ENCODE results near the gene CKAP4.

Gene CKAP4

GRCh38 chr12:106239951-106240335 lies 7.9 kb downstream of the CKAP4 start:
- DNase-seq, result no peak

DNA sequence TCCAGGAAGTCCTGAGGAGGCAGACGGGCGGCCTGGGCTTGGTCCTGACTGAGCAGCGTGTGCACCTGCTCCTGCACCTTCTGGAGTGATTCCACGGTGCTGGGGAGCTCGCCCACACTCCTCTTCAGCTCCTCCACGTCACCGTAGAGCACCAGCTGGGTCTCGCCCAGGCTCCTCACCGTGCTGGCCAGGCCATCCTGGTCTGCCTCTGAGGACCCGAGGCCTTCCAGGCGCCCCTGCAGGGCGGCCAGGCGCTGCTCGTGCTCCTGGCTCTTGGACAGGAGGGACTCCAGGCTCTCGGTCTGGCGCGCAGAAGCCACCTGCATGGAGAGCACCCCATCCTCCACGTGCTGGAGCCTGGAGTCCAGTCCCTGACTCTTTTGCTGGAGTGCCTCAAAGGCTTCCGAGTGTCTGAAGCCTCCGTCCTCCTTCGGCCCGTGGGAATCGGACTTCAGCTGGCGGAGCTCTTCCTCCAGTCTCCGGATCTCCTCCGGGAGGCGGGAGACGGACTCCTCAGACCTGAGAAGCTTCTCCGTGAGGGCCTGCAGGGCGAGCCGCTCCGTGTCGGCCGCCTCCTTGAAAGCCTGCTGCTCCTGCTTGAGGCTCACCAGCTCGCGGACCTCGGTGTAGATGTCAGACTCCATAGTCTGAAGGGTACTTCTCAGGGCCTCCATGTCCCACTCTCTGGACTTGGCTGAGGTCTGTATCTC lies 8.4 kb downstream of the CKAP4 start:
- DNase-seq, result no peak

DNA sequence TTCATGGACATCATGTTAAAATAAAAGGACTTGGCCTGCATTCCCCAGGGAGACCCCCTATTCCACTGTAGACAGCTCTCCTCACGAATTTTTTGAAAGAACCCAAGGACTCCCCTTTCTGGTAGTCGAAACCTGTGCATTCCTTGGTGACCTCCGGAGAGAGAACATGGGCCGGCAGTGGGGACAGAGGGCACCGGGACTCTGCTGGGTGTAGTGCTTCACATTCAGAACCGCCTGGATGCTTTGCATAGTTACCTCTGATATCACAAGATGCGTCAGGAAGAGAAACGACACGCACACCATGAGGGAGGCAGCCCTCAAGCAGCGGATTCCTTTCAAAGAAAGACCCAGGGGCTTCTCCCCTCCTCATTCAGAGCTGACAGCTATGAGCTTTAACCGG lies 9.7 kb downstream of the CKAP4 start:
- no peak for DNase-seq

GRCh38 chr12:106235770-106236169 lies 12.1 kb downstream of the CKAP4 start:
- no peak for DNase-seq

- DNase-seq, result no peak
Measured at GRCh38 chr12:106234449-106234848, 13.4 kb downstream of the CKAP4 start.

DNA sequence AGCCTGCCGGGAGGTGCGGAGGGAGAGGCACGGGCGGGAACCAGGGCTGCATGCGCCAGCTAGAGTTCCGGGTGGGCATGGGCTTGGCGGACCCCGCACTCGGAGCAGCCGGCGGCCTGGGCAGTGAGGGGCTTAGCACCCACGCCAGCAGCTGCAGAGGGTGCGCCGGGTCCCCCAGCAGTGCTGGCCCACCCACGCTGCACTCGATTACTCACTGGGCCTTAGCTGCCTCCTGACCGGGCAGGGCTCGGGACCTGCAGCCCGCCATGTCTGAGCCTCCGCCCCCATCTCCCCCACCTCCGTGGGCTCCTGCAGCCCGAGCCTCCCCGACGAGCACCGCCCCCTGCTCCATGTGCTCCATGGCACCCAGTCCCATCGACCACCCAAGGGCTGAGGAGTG lies 14.8 kb downstream of the CKAP4 start:
- no peak for DNase-seq

GRCh38 chr12:106229036-106229591 lies 18.7 kb downstream of the CKAP4 start:
- no peak for DNase-seq

DNA sequence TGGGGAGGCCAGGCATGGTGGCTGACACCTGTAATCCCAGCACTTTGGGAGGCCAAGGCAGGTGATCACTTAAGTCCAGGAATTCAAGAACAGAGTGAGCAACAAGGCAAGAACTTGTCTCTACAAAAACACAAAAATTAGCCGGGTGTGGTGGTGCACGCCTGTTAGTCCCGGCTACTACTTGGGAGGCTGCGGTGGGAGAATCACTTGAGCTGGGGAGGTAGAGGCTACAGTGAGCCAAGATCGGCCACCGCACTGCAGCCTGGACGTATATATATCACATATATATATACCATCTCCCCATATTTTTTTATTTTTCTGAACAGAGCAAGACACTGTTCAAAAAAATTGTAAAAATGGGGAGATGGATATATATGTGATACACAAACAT lies 19.5 kb downstream of the CKAP4 start:
- no peak for DNase-seq

GRCh38 chr12:106227641-106228319 lies 20.0 kb downstream of the CKAP4 start:
- DNase-seq, result no peak

DNA sequence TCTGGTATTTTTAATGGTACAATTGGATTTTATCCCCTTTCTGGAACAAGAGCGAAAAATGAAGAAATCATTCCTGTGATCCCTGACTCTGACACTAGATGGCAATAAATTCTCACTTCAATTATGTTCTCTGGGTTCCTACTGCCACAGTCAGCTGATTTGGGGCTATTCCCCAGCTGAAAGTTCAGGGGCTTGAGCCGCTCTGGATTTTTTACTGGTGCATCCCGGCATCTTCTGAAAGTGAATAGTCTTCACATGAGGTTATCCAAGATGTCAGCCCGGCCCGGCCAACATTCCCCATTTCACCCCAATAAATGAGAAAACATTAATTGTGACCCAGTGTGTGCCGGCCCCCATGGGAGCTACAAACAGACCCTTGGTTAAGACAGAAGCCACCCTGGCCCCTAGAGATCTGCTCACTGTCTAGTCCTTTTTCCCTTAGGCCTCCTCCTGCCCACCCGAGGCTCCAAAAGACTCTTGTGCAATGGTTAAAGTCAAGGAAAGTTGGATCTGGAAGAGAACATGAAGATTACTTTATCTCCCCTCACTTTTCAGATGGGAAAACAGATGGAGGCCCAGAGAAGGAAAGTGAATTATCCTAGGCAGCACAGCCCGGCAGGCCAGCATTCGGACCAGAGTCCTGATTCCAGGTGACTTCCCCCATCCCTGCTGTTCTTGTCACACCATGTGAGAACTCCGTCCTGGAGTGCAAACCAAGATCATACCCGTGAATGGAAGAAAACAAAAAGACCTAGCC lies 20.8 kb downstream of the CKAP4 start:
- DNase-seq, result no peak

DNA sequence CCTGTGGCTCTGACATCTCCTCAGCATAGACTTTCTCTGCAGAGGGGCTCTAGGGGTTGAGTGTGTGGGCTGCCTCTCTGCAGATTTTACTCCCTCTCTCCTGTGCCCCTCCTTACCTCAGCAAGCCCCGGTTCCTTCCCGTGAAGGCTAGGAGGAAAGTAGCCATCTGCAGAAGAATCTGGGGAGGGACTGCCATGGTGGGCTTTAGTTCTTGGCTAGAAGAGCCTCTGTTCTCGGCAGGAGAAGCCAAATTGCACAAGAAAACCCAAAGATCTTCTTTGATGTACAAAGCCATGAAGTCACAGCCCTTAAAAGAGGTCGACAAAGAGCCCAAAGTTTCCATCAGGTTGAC lies 23.5 kb downstream of the CKAP4 start:
- no peak for DNase-seq

- peak; percentile 19 for DNase-seq
Measured at GRCh38 chr12:106223485-106224354, 24.1 kb downstream of the CKAP4 start.

GRCh38 chr12:106220536-106220935 lies 27.3 kb downstream of the CKAP4 start:
- DNase-seq, result no peak

DNA sequence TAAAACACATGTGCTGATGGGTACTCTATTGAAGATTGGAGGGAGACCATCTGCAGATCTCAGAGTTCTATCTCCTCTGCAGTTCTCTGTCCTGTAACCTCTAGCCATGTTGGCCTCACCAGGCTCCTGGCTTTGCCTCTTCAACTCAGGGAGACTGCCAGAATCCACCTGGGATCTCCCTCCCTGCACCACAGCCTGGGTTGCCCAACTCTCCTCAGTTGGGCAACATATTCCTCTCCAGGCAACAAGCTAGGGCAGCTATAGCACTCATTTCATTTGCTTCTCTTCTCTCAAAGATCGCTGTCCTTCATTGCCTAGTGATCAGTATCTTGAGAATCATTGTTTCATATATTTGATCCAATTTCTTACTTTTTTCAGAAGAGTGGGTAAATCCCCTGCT lies 28.8 kb downstream of the CKAP4 start:
- no peak for DNase-seq

GRCh38 chr12:106217706-106218105 lies 30.1 kb downstream of the CKAP4 start:
- no peak for DNase-seq

DNA sequence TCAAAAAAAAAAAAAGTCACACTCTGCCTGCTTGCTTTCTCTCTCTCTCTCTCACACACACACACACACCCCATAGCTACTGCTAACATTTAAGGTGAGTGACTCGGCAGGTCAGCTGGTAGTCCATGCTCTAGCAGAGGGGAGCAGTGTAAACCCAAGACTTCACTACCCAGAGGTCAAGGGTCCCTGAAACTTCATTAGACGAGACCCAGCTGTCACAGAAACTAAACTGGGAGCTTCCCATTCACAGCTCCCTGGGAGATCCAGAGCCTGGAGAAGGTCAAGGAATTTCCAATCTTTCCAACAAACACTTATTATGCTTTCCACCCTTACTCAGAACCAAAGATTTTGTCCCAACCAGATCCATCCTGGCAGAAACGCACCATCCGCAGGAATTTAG lies 33.2 kb downstream of the CKAP4 start:
- no peak for DNase-seq

DNA sequence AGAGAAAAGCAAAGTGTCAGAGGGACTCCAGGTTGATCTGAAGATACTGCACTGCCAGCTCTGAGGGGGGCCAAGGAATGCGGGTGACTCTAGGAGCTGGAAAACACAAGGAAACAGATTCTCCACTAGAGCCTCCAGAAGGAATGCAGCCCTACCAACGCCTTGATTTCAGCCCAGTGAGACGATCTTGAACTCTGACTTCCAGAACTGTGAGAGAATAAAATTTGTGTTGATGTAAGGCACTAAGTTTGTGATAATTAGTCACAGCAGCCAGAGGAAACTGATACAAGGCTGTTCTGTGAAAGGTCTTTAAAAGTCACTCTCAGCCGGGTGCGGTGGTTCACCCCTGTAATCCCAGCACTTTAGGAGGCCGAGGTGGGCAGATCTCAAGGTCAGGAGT lies 34.2 kb downstream of the CKAP4 start:
- DNase-seq, result no peak

DNA sequence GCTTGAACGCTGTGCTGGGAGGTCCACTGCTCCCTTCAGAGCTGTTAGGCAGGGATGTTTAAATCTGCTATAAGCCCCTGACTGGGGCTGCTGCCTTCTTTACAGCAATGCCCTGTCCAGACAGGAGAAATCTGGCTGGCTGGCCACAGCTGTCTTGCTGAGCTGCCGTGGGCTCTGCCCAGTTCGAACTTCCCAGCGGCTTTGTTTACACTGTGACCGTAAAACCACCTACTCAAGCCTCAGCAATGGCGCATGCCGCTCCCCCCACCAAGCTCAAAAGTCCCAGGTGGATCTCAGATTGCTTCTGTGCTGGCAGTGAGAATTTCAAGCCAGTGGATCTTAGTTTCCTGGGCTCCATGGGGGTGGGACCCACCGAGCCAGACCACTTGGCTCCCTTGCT lies 35.8 kb downstream of the CKAP4 start:
- no peak for DNase-seq

DNA sequence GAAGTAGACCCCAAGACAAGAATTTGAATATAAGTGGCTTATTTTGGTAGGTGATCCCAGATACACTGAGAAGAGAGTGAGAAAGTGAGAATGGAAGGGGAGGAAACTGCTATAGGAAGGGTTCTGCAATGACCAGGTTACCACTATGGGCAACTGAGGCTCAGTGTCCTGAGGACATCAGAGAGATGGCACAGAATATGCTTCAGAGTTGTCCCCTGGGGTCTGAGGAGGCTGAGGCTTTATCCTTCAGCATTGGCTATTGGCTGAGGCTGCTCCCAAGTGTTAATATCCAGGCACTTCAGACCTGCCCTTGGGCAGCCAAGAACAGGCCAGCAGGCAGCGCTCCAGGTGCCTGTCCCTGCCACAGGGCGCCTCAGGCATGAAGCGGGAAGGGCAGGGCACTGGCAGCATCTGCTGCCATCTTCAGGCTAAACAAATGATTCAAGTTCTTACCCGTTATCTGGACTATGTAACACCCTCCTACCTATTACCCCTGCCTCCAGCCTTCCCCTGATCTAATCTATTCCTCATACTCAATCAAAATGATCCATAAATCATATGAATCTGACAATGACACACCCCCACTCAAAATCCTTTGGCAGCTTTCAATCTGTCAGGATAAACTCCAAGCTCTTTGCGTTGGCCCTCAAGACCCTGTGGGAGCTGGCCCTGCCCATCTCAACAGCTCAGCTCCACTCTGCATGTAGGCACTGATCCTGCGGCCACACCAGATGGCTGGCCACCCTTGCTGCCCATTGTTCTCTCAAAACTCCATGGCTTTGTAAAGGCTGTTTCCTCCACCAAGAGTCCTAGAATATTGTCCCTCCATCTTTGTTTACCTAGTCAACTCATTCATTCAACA lies 42.4 kb downstream of the CKAP4 start:
- no peak for DNase-seq

- DNase-seq, result no peak
Measured at GRCh38 chr12:106204312-106204711, 43.5 kb downstream of the CKAP4 start.

GRCh38 chr12:106197906-106198623 lies 49.8 kb downstream of the CKAP4 start:
- no peak for DNase-seq

Data from GDM1 (cell line).